ENCODE data around the gene MALT1. TPM values are rescaled to one million over a fixed set of nuclear protein-coding genes. Genes with fewer than 3 reads are reported as not detected.
A peak's percentile ranks its signal among the peaks of the same experiment; 100 is the strongest.

MALT1 gene
- polyA plus RNA-seq, 3 donors = 18.3 to 24.9 (median 23.8) TPM

DNA sequence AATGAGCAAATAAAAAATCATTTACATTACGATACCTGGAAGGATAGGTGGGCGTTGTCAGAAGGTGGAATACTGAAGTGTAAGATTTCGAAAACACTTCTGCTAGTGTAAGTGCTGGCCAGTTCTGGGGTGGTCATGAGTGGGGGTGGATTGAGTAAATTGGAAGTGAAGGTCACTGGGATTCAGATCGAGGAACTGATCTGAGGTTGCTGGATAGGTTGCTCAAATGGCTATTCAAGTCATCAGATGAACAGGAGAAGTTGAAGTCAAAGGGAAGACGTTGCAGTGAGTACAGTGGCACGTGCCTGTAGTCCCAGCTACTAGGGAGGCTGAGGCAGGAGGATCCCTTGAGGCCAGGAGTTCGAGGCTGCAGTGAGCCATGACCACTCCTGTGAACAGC, 95.7 kb downstream of the MALT1 start:
- 88% methylated on average over 4 of the region's 7 CpGs for WGBS (ENCODE audit: insufficient coverage)
- TF ChIP-seq, protein P1, sequence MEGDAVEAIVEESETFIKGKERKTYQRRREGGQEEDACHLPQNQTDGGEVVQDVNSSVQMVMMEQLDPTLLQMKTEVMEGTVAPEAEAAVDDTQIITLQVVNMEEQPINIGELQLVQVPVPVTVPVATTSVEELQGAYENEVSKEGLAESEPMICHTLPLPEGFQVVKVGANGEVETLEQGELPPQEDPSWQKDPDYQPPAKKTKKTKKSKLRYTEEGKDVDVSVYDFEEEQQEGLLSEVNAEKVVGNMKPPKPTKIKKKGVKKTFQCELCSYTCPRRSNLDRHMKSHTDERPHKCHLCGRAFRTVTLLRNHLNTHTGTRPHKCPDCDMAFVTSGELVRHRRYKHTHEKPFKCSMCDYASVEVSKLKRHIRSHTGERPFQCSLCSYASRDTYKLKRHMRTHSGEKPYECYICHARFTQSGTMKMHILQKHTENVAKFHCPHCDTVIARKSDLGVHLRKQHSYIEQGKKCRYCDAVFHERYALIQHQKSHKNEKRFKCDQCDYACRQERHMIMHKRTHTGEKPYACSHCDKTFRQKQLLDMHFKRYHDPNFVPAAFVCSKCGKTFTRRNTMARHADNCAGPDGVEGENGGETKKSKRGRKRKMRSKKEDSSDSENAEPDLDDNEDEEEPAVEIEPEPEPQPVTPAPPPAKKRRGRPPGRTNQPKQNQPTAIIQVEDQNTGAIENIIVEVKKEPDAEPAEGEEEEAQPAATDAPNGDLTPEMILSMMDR (IDR thresholded peaks at IDR 0.05) = no peak
- Histone ChIP-seq H2AFZ (ENCODE audit: insufficient read depth, low read depth, low read length, poor library complexity, severe bottlenecking) (no peak overlapping the region), H3K9ac (ENCODE audit: insufficient read depth, low read length, poor library complexity, severe bottlenecking) (no peak overlapping the region), H3K27me3 (ENCODE audit: control insufficient read depth in 2 of 2, insufficient read depth in 2 of 2, low read length in 2 of 2) (peaks cover 0 to 28% of the 10 kb centered on the region in 2 donors), H4K20me1 (ENCODE audit: insufficient read depth, low read length) (no peaks in the 10 kb centered on the region), H3K4me3 (replicated peaks in 1 of 3; ENCODE audit: low read depth in 2 of 3, low read length in 3 of 3) (no peak overlapping the region), H3K9me3 (replicated peaks in 1 of 2; ENCODE audit: control insufficient read depth in 1 of 2, insufficient read depth in 1 of 2, low read length in 2 of 2) (no peaks in the 10 kb centered on the region), H3K79me2 (ENCODE audit: insufficient read depth, low read length) (no peaks in the 10 kb centered on the region), H3K27ac (ENCODE audit: low read depth in 1 of 2, low read length in 2 of 2) (no peak overlapping the region), H3K4me1 (ENCODE audit: control insufficient read depth in 1 of 2, insufficient read depth in 2 of 2, low read length in 2 of 2) (peaks cover 0 to 4% of the 10 kb centered on the region in 2 donors), H3K36me3 (replicated peaks in 1 of 2; ENCODE audit: control insufficient read depth in 1 of 2, insufficient read depth in 2 of 2, low read length in 2 of 2) (no peaks in the 10 kb centered on the region), H3K4me2 (replicated peaks; ENCODE audit: extremely low read depth, low read length, poor library complexity, severe bottlenecking) (no peak overlapping the region)
- Mint-ChIP-seq H3K4me3 (peak overlapping the region in 1 of 2 donors; percentile 37), H3K27ac (no peak overlapping the region), H3K9me3 (peaks cover 0 to 3% (median 0%) of the 10 kb centered on the region in 7 donors), H3K4me1 (peaks cover 12% of the 10 kb centered on the region), H3K36me3 (no peaks in the 10 kb centered on the region), H3K27me3 (ENCODE audit: low read depth in 3 of 3) (peaks cover 28 to 66% (median 30%) of the 10 kb centered on the region in 3 donors)
- intact Hi-C loops (cut with micrococcal nuclease) = loop anchor here (10.0 kb wide), 1 partner anchor 242 kb away; no protein-coding TSS in a partner anchor
- no peak for DNase-seq

GRCh38 chr18:58768293-58768974, 97.2 kb downstream of the MALT1 start:
- peaks cover 0 to 3% (median 0%) of the 10 kb centered on the region in 7 donors for H3K9me3 Mint-ChIP-seq
- H3K4me3 Mint-ChIP-seq = peak overlapping the region; percentile 53 to 85
- H3K4me2 ChIP-seq (replicated peaks; ENCODE audit: extremely low read depth, low read length, poor library complexity, severe bottlenecking) = peak overlapping the region; percentile 39
- no peak overlapping the region for H3K9ac ChIP-seq (ENCODE audit: insufficient read depth, low read length, poor library complexity, severe bottlenecking)
- no peaks in the 10 kb centered on the region for H4K20me1 ChIP-seq (ENCODE audit: insufficient read depth, low read length)
- intact Hi-C loops (cut with micrococcal nuclease) = loop anchor here (10.0 kb wide), 1 partner anchor 244 kb away; no protein-coding TSS in a partner anchor
- H3K79me2 ChIP-seq (ENCODE audit: insufficient read depth, low read length) = no peaks in the 10 kb centered on the region
- H3K4me1 ChIP-seq (ENCODE audit: control insufficient read depth in 1 of 2, insufficient read depth in 2 of 2, low read length in 2 of 2) = peaks cover 0 to 4% of the 10 kb centered on the region in 2 donors
- no peak overlapping the region for H3K27ac ChIP-seq (ENCODE audit: low read depth in 1 of 2, low read length in 2 of 2)
- peak overlapping the region in 1 of 7 donors; percentile 14 for H3K27ac Mint-ChIP-seq
- peak overlapping the region; percentile 41 for H2AFZ ChIP-seq (ENCODE audit: insufficient read depth, low read depth, low read length, poor library complexity, severe bottlenecking)
- TF ChIP-seq, protein P1 (IDR thresholded peaks at IDR 0.05) = peak; percentile 77
- H3K36me3 ChIP-seq (replicated peaks in 1 of 2; ENCODE audit: control insufficient read depth in 1 of 2, insufficient read depth in 2 of 2, low read length in 2 of 2) = no peaks in the 10 kb centered on the region
- H3K4me3 ChIP-seq (replicated peaks in 1 of 3; ENCODE audit: low read depth in 2 of 3, low read length in 3 of 3) = no peak overlapping the region
- WGBS (ENCODE audit: insufficient coverage) = 16% methylated on average over 39 of the region's 40 CpGs
- H3K36me3 Mint-ChIP-seq = no peaks in the 10 kb centered on the region
- peaks cover 0 to 28% of the 10 kb centered on the region in 2 donors for H3K27me3 ChIP-seq (ENCODE audit: control insufficient read depth in 2 of 2, insufficient read depth in 2 of 2, low read length in 2 of 2)
- peak; percentile 12 to 44 (median 14) for DNase-seq
- H3K9me3 ChIP-seq (replicated peaks in 1 of 2; ENCODE audit: control insufficient read depth in 1 of 2, insufficient read depth in 1 of 2, low read length in 2 of 2) = no peaks in the 10 kb centered on the region
- H3K27me3 Mint-ChIP-seq (ENCODE audit: low read depth in 3 of 3) = peaks cover 28 to 56% (median 28%) of the 10 kb centered on the region in 3 donors
- peaks cover 12% of the 10 kb centered on the region for H3K4me1 Mint-ChIP-seq

All from CD14-positive monocyte (primary cell).